HG03354 (cell line): ENCODE data around the gene NEU4.

Experiments used
- ATAC-seq: cut with Tn5 transposase; IDR thresholded peaks from one replicate; pipeline ENCODE4 v1.9.1; 2021; ENCODE audit warnings: mild to moderate bottlenecking; ENCODE audit not compliant: unreplicated experiment, poor library complexity, severe bottlenecking

The NEU4 gene

GRCh38 chr2:241859436-241860183, 50.6 kb downstream of the NEU4 start:
- ATAC-seq = peak; percentile 62

DNA sequence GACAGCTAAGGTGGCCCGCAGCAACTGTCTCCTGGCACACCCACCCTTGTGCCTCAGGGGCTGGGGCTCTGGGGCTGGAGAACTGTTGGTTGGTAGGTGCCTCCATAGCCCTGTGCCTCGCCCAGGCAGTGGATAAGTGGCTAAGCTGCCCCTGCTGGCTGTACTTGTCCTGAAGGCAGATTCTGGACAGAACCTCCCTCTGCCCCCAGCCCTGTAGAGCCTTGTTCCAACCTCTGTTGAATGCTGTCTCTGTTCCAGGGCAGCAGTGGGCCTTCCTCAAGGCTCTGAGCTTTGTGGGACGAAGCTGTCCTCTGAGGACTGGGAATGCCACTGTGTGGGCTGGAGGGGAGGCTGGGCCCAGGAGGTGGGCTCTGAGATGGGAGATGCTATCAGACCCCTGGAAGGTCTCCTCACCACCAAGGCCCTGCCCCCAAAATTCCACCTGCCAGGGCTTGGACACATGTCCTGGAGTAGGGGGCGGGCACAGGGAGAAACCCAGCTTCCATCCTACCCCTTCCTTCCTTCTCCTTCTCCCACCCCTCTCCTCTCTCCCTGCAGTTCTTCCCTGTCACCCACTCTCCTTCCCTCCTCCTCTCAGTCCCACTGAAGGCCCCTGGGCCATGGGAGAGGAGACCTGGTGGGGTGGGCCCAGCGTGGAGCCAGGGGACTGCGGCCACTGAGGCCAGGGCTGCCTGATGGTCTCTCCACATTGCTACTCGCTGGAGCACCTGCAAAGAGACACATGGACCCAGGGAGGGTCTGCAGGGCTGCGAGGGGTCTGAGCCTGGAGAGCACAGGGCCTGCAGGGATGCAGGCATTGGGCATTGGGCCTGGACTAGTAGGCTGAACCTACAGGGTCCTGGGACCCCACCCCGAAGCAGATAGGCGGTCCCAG, 51.4 kb downstream of the NEU4 start:
- peak; percentile 8 for ATAC-seq

- no peak for ATAC-seq
These were observed 52.3 kb downstream of the NEU4 start for GRCh38 chr2:241861264-241861663.

GRCh38 chr2:241862093-241862492, 53.1 kb downstream of the NEU4 start:
- ATAC-seq = no peak

DNA sequence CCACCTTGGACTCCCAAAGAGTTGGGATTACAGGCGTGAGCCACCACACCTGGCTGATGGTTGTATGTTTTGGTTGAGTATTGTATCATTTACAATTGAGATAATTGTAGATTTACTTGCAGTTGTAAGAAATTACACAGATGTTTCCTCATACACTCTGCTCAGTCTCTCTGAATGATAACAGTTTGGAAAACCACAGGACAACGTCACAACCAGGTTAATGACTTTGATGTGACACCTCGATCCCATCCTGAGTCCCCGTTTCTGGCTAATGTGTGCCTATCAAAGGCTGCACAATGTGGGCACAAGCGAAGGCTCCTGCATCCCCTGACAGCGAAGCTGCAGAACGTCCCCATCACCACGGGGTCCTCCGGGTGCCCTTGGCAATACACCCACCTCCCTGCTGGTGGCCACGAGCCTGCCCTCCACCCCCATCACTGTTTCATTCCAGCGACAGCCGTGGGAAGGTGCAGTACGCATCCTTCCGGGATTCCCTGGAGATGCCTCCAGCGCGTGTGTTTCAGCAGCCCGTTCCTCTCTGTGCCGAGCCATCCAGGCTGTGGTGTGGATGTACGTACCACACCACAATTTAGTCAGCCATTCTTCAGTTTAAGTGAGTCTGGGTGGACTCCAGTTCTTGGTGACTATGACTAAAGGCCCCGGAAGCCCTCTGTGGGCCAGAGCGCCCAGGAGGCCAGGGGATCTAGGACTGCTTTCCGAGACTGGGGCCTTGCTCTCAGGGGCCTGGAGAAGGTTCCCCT, 54.0 kb downstream of the NEU4 start:
- no peak for ATAC-seq

DNA sequence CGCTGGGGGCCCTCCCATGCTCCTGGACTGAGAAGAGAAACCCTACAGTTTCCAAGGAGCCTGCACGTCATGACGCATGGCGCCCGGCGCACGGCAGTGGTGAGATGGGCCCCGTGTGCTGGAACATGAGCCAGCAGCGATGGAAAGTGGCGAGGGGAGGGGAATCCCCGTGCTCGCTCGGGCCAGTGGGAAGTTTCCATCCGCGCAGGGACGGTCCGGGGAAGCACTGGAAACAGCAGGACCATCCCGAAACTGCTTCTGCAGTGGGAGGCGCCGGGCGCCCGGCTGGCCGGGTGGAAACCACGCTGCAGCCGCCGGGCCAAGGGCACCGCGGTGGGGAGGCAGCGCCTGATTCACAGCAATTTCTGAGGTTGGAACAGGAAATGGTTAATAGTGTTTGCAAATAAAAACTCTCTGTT, 54.6 kb downstream of the NEU4 start:
- ATAC-seq = no peak

DNA sequence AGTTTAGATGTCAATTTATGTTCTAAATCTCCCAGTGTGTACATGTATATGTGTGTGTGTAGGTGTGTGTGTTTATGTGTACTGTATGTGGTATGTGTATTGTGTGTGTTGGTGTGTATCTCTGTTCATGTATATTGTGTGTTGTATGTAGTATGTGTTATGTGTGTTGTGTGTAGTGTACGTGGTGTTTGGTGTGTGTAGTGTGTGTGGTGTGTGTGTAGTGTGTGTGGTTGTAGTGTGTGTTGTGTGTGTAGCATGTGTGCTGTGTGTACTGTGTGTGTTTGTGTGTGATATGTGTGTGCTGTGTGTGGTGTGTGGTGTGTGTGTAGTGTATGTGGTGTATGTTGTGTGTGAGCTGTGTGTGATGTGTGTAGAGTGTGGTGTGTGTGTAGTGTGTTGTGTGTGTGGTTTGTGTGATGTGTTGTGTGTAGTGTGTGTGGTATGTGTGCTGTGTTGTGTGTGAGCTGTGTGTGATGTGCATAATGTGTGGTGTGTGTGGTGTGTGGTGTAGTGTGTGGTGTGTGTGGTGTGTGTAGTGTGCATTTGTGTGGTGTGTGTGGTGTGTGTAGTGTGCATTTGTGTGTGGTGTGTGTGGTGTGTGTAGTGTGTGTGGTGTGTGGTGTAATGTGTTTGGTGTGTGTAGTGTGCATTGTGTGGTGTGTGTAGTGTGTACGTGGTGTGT, 55.3 kb downstream of the NEU4 start:
- ATAC-seq = no peak

- no peak for ATAC-seq
These were observed 55.8 kb downstream of the NEU4 start for GRCh38 chr2:241864850-241865213.

GRCh38 chr2:241865416-241865956, 56.5 kb downstream of the NEU4 start:
- ATAC-seq = no peak

DNA sequence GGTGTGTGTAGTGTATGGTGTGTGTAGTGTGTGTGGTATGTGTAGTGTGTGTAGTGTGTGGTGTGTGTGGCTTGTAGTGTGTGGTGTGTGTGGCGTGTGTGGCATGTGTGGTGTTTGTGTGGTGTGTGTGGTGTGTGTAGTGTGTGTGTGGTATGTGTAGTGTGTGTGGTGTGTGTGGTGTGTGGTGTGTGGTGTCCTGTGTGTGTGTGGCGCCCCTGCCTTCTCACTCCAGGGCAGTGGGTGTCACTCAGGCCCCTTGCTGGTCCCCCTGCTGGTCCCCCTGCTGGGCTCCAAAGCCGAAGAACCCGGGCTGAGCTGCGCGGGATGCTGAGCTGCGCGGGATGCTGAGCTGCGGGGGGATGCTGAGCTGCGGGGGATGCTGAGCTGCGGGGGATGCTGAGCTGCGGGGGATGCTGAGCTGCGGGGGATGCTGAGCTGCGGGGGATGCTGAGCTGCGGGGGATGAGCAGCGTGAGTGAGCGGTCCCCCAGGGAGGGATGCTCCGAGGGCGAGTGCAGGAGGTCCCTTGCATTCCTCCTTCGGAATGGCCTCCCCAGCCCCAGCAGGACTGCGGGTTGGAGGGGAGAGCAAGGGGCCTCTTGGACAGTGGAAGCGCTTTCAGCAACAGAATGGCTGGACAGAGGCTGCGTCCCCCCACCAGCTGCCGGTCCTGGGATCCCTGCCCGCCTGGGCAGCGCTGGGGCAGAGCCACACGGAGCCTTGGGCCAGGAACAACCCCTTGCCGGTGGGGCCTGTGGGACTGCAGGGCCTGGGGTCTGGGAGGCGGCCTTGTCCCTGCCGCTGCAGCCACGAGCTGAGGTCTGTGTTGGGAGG, 57.2 kb downstream of the NEU4 start:
- no peak for ATAC-seq
